Activated CD8-positive, alpha-beta T cell treated with anti-CD3 and anti-CD28 coated beads, Interleukin-2, amount 10 ng/mL, durations not matched to agents 7 days and 5 days (primary cell): ENCODE data around the gene PRMT3. TPM values are rescaled to one million over a fixed set of nuclear protein-coding genes. Genes with fewer than 3 reads are reported as not detected.
"Not testable (repeated sequence)": the region's sequence is repeated elsewhere in the genome, so short reads cannot be mapped to it uniquely, and the experiment has no call there.

Source experiments
- ATAC-seq: fragments of 150-1000 bp; cut with Tn5 transposase; one replicate; pipeline ENCODE4 v1.10.0; 2021; ENCODE audit warnings: moderate library complexity
- CTCF ChIA-PET: fragments of 350-600 bp; sonication (Branson Sonifier 250); formaldehyde crosslinking; loops from one replicate; lab custom pipeline; 2021; ENCODE audit warnings: antibody characterized with exemption; lab: Charles Lee
- POLR2A ChIA-PET: fragments of 350-600 bp; sonication (Branson Sonifier 250); formaldehyde crosslinking; loops from one replicate; lab custom pipeline; 2021; ENCODE audit warnings: antibody characterized with exemption; lab: Charles Lee
- DNase-seq: peaks from one replicate; pipeline ENCODE4 v3.0.0-alpha.2; 2020
- H3K27ac Mint-ChIP-seq: one replicate; pipeline ENCODE4 v1.8.0; 2021; ENCODE audit warnings: mild to moderate bottlenecking, mixed read lengths
- H3K27me3 Mint-ChIP-seq: one replicate; pipeline ENCODE4 v1.8.0; 2021; ENCODE audit warnings: low read depth, mixed read lengths
- H3K36me3 Mint-ChIP-seq: one replicate; pipeline ENCODE4 v1.8.0; 2021; ENCODE audit warnings: low read depth, mixed read lengths
- H3K4me1 Mint-ChIP-seq: one replicate; pipeline ENCODE4 v1.8.0; 2021; ENCODE audit warnings: low read depth, mixed read lengths
- H3K4me3 Mint-ChIP-seq: one replicate; pipeline ENCODE4 v1.8.0; 2021; ENCODE audit warnings: mild to moderate bottlenecking, mixed read lengths
- H3K9me3 Mint-ChIP-seq: one replicate; pipeline ENCODE4 v1.8.0; 2022; ENCODE audit warnings: mixed read lengths; ENCODE audit not compliant: insufficient read depth
- total RNA-seq, 2 experiments: library from RNA; stranded (reverse); gene quantifications; one replicate each; pipeline ENCODE4 v1.2.3, GENCODE V29; 2021

The PRMT3 gene
- total RNA-seq, 2 experiments from 2014 or later = 17.1 to 19.9 TPM

- no peaks in the 10 kb centered on the region for H3K27me3 Mint-ChIP-seq
- CTCF ChIA-PET = interaction anchor here (0.7 to 0.9 kb wide), 2 partner anchors 26 to 248 kb away, joined by 4 to 5 read pairs; no protein-coding TSS in a partner anchor
- no peaks in the 10 kb centered on the region for H3K9me3 Mint-ChIP-seq
- ATAC-seq (no peak), DNase-seq (no peak)
- no peak overlapping the region for H3K27ac Mint-ChIP-seq
- H3K4me3 Mint-ChIP-seq = no peak overlapping the region
- no peaks in the 10 kb centered on the region for H3K4me1 Mint-ChIP-seq
- POLR2A ChIA-PET = no interaction called here
- H3K36me3 Mint-ChIP-seq = peaks cover 28% of the 10 kb centered on the region
These were observed 11.3 kb upstream of the PRMT3 start for GRCh38 chr11:20376162-20376730.

GRCh38 chr11:20385996-20386395 lies 1.5 kb upstream of the PRMT3 start:
- H3K9me3 Mint-ChIP-seq, H3K27me3 Mint-ChIP-seq, DNase-seq, ATAC-seq, POLR2A ChIA-PET: not testable (repeated sequence)
- H3K27ac Mint-ChIP-seq = peak overlapping the region; percentile 99
- peaks cover 29% of the 10 kb centered on the region for H3K4me1 Mint-ChIP-seq
- peak overlapping the region; percentile 85 for H3K4me3 Mint-ChIP-seq
- CTCF ChIA-PET = interaction anchor here (1.0 to 1.8 kb wide), 5 partner anchors 8 to 224 kb away, joined by 3 to 5 read pairs (median 4); no protein-coding TSS in a partner anchor
- peaks cover 26% of the 10 kb centered on the region for H3K36me3 Mint-ChIP-seq

GRCh38 chr11:20388096-20389055 lies 860 bp downstream of the PRMT3 start:
- peak; percentile 42 for DNase-seq
- Mint-ChIP-seq H3K9me3 (no peaks in the 10 kb centered on the region), H3K27me3 (no peaks in the 10 kb centered on the region), H3K27ac (peak overlapping the region; percentile 99), H3K4me3 (peak overlapping the region; percentile 85), H3K4me1 (peaks cover 35% of the 10 kb centered on the region), H3K36me3 (peaks cover 31% of the 10 kb centered on the region)
- peak; percentile 14 for ATAC-seq
- CTCF ChIA-PET = interaction anchor here (1.2 to 1.9 kb wide), 4 partner anchors 9 to 56 kb away, joined by 3 to 16 read pairs (median 6); no protein-coding TSS in a partner anchor
- POLR2A ChIA-PET = interaction anchor here (1.0 to 1.5 kb wide), 3 partner anchors 9 to 29 kb away, joined by 3 to 5 read pairs (median 4); partner anchors contain the start of gene HTATIP2

GRCh38 chr11:20397281-20397680 lies 9.8 kb downstream of the PRMT3 start:
- ChIA-PET POLR2A (interaction anchor here (1.1 kb wide), 1 partner anchor 8 kb away, joined by 5 read pairs; no protein-coding TSS in a partner anchor), CTCF (interaction anchor here (0.6 to 3.6 kb wide), 27 partner anchors 8 to 1164 kb away, joined by 3 to 30 read pairs (median 4); partner anchors contain the start of gene HTATIP2)
- DNase-seq (peak; percentile 64), ATAC-seq (peak; percentile 94)
- no peaks in the 10 kb centered on the region for H3K9me3 Mint-ChIP-seq
- peaks cover 13% of the 10 kb centered on the region for H3K4me1 Mint-ChIP-seq
- H3K36me3 Mint-ChIP-seq = peaks cover 41% of the 10 kb centered on the region
- H3K4me3 Mint-ChIP-seq = no peak overlapping the region
- no peak overlapping the region for H3K27ac Mint-ChIP-seq
- H3K27me3 Mint-ChIP-seq = no peaks in the 10 kb centered on the region

- Mint-ChIP-seq H3K27ac (no peak overlapping the region), H3K36me3 (peaks cover 43% of the 10 kb centered on the region), H3K27me3 (no peaks in the 10 kb centered on the region), H3K4me1 (peaks cover 8% of the 10 kb centered on the region), H3K9me3 (no peaks in the 10 kb centered on the region), H3K4me3 (no peak overlapping the region)
- POLR2A ChIA-PET = no interaction called here
- DNase-seq (no peak), ATAC-seq (no peak)
- CTCF ChIA-PET = interaction anchor here (0.7 to 3.6 kb wide), 4 partner anchors 11 to 211 kb away, joined by 3 to 24 read pairs (median 6); no protein-coding TSS in a partner anchor
These were observed 12.0 kb downstream of the PRMT3 start for GRCh38 chr11:20399498-20399897.

- CTCF ChIA-PET = interaction anchor here (1.1 to 1.3 kb wide), 2 partner anchors 42 to 207 kb away, joined by 3 to 5 read pairs; no protein-coding TSS in a partner anchor
- Mint-ChIP-seq H3K9me3 (no peaks in the 10 kb centered on the region), H3K4me1 (no peaks in the 10 kb centered on the region), H3K27me3 (no peaks in the 10 kb centered on the region), H3K36me3 (peaks cover 39% of the 10 kb centered on the region), H3K27ac (no peak overlapping the region), H3K4me3 (no peak overlapping the region)
- no peak for DNase-seq
- ATAC-seq = no peak
- POLR2A ChIA-PET = no interaction called here
These were observed 15.5 kb downstream of the PRMT3 start for GRCh38 chr11:20403059-20403458.

- H3K4me3 Mint-ChIP-seq = no peak overlapping the region
- H3K9me3 Mint-ChIP-seq = no peaks in the 10 kb centered on the region
- POLR2A ChIA-PET = no interaction called here
- H3K4me1 Mint-ChIP-seq = peaks cover 4% of the 10 kb centered on the region
- H3K27ac Mint-ChIP-seq = no peak overlapping the region
- no peak for DNase-seq
- H3K27me3 Mint-ChIP-seq = no peaks in the 10 kb centered on the region
- H3K36me3 Mint-ChIP-seq = peaks cover 42% of the 10 kb centered on the region
- CTCF ChIA-PET = interaction anchor here (1.0 kb wide), 1 partner anchor 9 kb away, joined by 4 read pairs; no protein-coding TSS in a partner anchor
- ATAC-seq = no peak
These were observed 19.0 kb downstream of the PRMT3 start for GRCh38 chr11:20406484-20406883.

GRCh38 chr11:20407344-20407743 lies 19.8 kb downstream of the PRMT3 start:
- ChIA-PET POLR2A (no interaction called here), CTCF (no interaction called here)
- H3K36me3 Mint-ChIP-seq = peaks cover 48% of the 10 kb centered on the region
- H3K4me1 Mint-ChIP-seq = peaks cover 4% of the 10 kb centered on the region
- no peaks in the 10 kb centered on the region for H3K27me3 Mint-ChIP-seq
- no peak overlapping the region for H3K27ac Mint-ChIP-seq
- no peaks in the 10 kb centered on the region for H3K9me3 Mint-ChIP-seq
- ATAC-seq (no peak), DNase-seq (no peak)
- no peak overlapping the region for H3K4me3 Mint-ChIP-seq

GRCh38 chr11:20415432-20415831 lies 27.9 kb downstream of the PRMT3 start:
- ATAC-seq (no peak), DNase-seq (no peak)
- no peaks in the 10 kb centered on the region for H3K27me3 Mint-ChIP-seq
- H3K9me3 Mint-ChIP-seq = no peaks in the 10 kb centered on the region
- ChIA-PET POLR2A (no interaction called here), CTCF (no interaction called here)
- no peak overlapping the region for H3K4me3 Mint-ChIP-seq
- peaks cover 36% of the 10 kb centered on the region for H3K36me3 Mint-ChIP-seq
- peaks cover 4% of the 10 kb centered on the region for H3K4me1 Mint-ChIP-seq
- H3K27ac Mint-ChIP-seq = no peak overlapping the region

- POLR2A ChIA-PET = no interaction called here
- CTCF ChIA-PET = no interaction called here
- Mint-ChIP-seq H3K27ac (no peak overlapping the region), H3K4me1 (no peaks in the 10 kb centered on the region), H3K36me3 (peaks cover 32% of the 10 kb centered on the region), H3K27me3 (no peaks in the 10 kb centered on the region), H3K9me3 (no peaks in the 10 kb centered on the region), H3K4me3 (no peak overlapping the region)
- DNase-seq (no peak), ATAC-seq (no peak)
These were observed 30.3 kb downstream of the PRMT3 start for GRCh38 chr11:20417771-20418170.

GRCh38 chr11:20421946-20422345 lies 34.4 kb downstream of the PRMT3 start:
- no peak for ATAC-seq
- H3K4me3 Mint-ChIP-seq = no peak overlapping the region
- H3K4me1 Mint-ChIP-seq = no peaks in the 10 kb centered on the region
- no peak for DNase-seq
- no peak overlapping the region for H3K27ac Mint-ChIP-seq
- no peaks in the 10 kb centered on the region for H3K27me3 Mint-ChIP-seq
- ChIA-PET CTCF (interaction anchor here (1.0 kb wide), 1 partner anchor 25 kb away, joined by 3 read pairs; no protein-coding TSS in a partner anchor), POLR2A (no interaction called here)
- peaks cover 23% of the 10 kb centered on the region for H3K36me3 Mint-ChIP-seq
- no peaks in the 10 kb centered on the region for H3K9me3 Mint-ChIP-seq
